ENCODE results near the gene HIBCH.
"Not testable (repeated sequence)": the region's sequence is repeated elsewhere in the genome, so short reads cannot be mapped to it uniquely, and the experiment has no call there.

HIBCH gene

DNA sequence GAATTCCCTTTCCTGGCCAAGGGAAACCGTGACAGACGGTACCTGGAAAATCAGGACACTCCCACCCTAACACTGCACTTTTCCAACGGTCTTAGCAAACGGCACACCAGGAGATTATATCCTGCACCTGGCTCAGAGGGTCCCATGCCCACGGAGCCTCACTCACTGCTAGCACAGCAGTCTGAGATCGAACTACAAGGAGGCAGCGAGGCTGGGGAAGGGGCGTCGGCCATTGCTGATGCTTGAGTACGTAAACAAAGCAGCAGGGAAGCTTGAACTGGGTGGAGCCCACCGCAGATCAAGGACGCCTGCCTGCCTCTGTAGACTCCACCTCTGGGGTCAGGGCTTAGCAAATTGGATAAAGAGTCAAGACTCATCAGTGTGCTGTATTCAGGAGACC lies 95.6 kb downstream of the HIBCH start:
- not testable (repeated sequence) for DNase-seq

DNA sequence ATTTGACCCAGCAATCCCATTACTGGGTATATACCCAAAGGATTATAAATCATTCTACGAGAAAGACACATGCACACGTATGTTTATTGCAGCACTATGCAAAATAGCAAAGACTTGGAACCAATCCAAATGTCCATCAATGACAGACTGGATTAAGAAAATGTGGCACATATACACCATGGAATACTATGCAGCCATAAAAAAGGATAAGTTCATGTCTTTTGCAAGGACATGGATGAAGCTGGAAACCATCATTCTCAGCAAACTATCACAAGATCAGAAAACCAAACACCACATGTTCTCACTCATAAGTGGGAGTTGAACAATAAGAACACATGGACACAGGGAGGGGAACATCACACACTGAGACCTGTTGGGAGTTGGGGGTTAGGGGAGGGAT lies 96.9 kb downstream of the HIBCH start:
- DNase-seq: not testable (repeated sequence)

DNA sequence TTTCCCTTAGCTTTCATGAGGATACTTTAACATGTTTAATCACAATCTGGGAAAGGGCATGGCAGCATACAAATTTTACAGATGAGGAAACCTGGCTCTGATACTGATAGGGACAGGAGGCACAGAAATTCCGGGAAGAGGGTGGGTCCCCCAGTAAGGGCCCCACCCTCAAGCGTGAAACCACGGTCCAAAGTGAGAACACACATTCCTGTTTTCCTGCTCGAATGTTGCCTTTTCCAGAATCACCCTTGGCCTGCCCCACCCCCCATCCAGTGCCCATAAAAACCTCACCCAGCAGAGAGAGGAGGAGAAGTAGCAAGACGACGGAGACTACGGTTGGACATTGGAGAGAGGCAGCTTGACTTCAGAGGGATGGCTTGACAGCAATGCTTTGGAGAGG lies 98.2 kb downstream of the HIBCH start:
- DNase-seq: no peak

DNA sequence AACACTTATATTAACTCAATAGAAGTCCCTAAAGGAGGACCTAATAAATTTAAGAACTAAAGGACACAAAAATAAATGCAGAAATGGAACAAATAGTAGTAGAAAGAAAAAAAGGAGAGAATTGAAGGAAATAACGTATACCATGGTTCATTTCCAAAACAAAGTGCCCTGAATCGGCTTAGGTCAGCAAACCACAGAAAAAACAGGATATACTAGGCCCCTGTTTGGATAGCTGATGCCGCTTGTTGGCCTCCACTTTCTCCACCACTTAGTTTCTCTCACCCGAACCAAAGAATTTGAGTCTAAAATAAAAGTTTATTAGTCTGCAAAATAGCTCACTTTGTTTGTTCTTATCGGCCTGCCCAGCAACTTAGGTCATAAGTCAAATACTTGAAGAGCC lies 100.4 kb downstream of the HIBCH start:
- DNase-seq: no peak

DNA sequence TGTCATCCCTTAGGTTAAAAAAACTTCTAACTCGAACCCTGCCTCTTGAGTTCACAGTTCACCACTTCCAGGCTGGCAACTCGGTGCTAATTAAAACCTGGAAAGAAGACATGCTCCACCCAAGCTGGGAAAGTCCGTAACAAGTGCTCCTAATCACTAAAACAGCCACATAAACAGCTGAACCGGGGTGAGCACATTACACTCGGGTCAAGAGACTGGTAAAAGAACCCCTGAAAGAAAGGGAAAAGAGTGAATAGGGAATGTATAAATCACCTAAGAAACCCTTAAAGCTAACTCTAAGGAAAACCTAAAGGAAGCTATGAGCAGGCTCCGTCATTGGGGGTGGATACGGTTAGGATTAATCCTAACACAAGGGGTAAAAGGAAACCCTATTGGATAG lies 102.0 kb downstream of the HIBCH start:
- no peak for DNase-seq

DNA sequence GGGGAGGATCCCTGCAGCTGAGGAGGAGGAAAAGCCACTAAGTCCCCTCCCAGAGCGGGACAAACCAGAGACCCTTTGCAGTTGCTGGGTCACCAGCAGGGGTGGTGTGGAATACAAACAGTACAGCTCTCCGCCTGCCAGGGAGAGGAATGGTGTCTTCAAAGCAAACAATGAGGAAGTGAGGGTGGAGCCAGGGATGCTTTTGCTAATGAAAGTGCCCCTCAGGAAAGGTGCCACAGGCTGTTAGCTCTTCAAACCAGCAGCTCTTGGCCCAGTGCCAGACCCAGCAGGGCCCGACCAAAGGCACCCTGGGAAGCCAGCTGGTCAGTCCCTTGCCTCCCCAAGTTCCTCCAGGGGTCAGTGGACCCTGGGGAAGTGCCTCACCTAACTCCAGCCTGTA lies 102.8 kb downstream of the HIBCH start:
- no peak for DNase-seq

DNA sequence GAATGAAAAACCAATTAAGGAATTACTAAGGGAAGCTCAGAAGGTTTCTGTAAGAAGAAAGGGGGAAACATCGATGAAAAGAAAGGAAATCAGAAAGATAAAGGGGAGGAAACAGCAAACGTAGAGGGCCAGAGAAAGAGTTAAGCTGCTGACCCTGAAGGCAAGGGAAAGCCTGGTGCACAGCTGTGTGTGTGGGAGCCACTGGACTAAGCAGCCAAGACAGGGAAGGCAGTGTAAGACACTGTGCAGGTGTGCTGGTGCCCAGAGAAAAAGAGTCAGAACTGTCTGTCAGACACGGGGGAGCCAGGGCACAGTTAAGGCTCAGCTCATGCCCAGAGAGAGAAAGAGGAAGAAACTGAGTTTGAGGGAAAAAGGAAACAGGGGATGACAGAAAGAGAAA lies 104.0 kb downstream of the HIBCH start:
- DNase-seq: no peak

DNA sequence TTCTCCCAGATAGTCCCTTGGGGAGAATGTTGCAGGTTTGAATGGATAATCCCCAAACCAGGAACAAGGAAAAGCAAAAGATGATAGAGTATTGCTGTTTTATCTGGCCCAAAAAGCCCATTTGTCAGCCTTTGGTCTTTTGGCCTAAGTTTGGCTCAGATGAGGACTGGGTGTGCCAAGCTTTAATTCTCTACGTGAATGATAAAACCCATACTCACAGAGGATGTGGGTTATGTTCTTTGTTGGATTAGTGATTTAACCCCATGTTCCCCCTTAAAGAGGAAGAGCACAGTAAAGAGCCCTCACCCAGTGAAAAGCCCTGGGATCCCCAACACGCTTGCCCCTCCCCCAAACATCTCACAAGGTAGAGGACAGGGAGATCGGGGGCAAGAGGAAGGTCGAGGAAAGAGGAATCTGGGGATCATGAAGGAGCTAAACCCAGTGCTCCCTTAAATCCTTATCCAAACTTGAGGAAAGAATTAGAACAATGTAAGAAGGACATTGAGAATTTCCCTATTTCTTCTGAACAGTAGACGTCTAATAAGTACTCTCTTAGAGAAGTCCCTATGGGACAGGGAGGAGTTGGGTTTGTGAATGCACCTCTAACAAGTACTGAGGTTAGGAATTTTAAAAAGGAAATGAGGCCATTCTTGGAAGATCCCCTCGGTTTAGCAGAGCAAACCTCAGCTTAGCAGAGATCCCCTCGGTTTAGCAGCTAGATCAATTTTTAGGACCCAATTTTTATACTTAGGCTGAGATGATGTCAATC lies 105.0 kb downstream of the HIBCH start:
- peak; percentile 32 for DNase-seq

DNA sequence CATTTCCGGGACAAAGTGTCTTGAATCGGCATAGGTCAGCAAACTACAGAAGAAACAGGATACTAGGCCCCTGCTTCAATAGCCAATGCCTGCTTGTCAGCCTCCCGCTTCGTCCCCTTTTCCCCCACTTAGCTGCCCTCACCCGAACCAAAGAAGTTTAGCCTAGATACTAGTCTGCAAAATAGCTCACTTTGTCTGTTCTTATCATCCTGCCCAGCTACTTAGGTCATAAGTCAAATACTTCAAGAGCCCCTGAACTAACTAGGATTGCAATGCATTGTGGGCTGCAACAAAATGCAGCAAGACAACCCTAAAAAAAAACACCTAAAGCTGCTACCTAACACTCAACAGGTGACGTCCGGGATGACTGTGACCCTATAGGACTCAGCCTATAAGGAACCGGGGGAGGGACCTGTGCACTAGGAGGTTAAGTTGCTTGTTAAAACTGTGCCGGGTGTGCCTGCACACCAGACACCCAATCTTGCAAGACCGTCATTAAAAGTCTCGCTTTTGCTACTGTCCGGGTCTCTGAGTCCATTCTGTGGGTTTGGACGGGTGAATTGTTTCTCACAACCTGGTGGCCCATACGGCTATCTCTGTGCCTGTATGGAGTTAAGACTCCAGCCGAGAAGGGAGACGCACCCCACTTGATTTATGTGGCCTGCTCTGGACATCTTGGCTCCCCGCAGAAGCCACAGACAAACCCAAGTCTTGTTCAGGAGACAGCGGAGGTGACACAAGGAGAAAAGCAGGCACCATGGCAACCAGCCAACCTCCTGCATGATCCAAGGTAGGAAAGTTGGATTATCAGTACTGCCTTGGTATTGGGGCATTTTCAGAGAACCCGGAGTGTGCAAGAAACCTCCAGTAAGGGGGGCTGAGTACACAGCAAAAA lies 105.9 kb downstream of the HIBCH start:
- no peak for DNase-seq

DNA sequence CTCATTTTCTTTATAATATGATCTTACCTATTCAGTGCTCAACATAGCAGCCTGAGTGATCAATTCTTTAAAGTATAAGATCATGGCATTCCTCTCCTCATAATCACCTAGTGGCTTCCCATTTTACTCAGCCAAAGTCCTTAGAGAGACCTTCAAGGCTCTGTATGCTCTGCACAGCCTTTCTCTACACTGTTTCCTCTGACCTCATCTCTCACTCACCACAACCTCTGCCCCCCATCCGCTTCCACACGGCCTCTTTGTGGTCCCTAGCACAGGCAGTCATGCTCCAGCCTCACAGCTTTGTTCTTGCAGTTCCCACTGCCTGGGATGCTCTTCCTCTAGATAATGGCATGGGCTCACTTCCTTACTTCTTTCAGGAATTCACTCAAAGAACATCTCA lies 109.2 kb downstream of the HIBCH start:
- no peak for DNase-seq

DNA sequence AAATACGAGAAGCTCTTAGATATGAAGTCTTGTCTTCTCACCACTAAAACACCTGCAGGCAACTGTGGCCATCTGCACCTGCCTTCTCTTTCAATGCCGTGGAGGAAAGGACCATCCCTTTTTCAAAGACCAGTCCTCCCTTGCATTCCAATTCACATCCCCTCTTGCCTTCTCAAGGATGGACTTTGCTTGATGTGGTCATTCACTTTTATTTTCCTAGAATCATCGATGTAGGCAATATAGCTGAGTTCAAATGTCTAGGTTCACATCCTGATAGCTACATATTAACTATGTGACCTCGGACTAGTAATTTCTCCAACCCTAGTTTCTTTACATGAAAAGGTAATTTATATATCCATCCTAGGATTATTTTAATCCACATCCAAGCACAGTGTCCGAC lies 110.1 kb downstream of the HIBCH start:
- no peak for DNase-seq

DNA sequence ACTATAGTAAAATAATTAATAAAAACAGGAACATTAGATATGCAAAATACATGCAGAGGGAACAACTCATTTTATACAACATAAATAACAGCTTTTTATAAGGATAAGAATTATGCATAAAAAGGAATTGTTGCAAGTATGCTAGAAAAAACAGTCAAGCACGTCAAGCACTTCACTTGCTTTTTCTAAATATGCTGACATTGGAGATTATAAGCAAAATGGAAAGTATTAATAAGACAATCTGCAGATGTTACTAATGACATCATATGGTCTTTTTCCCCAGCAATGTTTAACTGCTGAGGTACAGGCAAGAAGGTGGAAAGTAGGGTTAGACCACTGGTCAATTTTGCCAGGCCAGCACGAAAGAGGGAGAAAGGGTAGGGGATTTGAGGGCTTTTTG lies 111.7 kb downstream of the HIBCH start:
- no peak for DNase-seq

DNA sequence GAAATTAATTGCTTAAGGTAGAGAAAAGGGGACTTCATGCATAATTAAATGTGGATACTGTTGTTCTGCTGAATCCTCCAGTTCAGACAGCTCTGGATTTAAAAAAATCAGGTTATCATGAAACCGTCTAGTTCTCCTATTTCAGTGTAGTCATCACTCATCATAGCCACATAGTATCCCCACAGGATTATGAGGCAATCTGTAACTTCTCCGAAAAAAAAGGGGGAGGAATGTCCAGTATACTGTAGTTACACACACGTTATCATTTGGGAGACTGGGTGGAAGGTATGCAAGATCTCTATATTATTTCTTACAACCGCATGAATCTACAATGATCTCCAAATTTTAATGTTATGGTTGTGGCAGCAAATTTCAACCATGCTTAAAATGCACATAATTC lies 114.0 kb downstream of the HIBCH start:
- DNase-seq: no peak

DNA sequence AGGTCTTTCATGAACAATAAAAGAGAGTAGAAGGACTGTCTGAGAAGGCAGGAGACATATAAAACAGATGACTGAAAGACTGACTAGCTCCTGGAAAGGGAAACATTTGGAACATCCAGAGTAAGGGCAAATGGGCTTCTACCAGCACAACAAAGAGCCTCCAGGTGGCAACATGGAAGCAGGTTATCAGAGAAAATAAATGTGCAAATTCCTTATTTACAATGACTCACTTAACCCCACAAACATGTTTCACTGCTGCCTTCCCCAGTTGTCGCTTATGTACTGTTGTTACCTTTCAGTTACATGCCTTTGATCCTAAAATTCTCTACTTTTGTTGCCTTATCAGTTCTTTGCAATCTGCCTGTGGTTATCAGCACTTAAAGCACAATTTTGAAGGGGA lies 117.0 kb downstream of the HIBCH start:
- DNase-seq: no peak

DNA sequence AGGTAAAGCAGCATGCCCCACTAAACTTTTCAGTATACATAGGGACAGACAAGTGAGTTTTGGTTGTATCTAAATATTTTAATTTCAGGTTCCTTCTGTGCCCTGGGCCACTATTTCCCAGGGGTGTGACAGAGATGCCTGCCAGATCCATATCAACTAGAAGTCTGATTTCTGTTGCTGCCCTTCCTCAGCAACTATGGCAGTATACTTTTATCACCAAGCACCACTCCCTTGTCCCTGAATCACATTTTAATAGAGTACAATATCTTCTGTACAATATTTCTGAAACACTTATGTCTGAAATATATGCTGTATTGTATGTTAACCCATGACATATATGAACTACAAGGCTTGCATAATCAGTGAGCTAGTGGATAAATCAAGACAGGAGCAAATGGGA lies 117.6 kb downstream of the HIBCH start:
- DNase-seq: no peak

DNA sequence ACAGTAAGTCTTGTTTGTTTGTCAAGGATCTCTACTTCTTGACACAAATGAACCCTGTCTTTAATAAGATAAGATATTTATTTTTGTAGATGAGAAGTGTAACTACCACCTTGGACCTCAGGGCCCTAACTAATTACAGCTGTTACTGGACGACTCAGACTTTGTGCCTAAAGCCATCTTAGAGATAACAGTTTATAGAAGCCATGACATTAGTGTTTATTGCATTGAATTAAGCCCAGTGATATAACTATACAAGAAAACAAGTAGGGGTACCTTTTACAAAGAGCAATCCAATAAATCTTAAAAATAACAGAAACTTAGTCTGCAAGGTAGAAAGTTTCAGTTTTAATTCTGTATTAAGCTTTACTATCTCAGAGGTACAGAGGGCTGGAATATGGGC lies 119.0 kb downstream of the HIBCH start:
- no peak for DNase-seq

DNA sequence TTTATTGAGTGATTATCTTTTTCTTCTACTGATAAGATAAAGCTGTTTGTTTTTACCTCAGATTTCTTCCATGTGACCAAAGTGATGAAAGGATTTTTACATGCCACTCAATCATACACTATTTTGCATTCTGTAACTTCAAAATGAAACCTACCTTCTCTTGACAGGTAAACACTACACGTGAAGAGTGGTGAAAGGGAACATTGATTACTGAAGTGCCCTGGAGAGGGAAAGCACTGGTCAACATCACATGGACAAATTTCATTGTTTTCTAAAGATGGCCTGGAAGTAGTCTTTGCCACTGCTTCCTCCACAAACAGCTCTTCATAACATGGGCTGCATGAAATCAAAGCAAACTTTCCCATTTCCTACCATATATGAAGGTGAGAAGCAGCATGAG lies 120.1 kb downstream of the HIBCH start:
- DNase-seq: no peak

DNA sequence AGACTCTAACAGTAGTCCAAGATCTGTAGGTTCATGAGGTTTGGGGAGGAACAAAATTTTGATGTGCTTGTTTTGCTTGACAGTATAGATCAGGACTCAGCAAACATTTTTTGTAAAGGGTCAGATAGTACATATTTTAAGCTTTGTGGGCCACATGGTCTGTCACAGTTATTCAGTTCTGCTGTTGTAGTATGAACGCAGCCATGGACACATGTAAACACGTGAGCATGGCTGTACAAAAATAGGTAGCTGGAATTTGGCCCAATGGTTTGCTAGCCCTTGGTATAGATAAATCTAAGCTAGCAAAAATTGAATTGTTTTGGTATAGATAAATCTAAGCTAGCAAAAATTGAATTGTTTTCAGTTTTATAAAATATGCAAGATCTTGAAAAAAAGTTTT lies 120.5 kb downstream of the HIBCH start:
- DNase-seq: no peak

DNA sequence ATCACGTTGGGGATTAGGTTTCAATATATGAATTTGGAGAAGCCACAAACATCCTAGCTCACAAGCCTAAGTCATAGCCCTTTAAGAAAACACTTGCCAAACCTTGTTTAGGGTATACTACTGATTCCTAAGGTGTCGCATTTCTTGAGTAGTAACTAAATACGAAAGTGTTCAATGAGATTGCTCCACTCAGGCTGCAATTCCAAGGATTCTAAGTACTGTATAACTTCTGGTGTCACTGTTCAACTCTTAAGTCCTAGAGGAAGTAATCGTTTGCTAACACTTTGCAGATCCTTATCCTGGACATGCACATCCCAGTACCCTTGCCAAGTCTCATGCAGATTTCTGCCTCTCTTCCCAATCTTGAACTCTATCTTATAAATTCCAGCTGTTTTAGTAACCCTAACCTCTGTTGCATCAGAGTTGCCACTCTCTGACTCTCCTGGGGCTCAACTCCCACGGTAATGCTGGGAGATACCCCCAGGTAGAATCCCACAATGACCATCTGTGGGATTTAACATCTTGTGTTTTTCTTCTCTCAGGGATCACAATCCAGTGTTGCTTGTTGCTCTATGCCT lies 122.4 kb downstream of the HIBCH start:
- no peak for DNase-seq

DNA sequence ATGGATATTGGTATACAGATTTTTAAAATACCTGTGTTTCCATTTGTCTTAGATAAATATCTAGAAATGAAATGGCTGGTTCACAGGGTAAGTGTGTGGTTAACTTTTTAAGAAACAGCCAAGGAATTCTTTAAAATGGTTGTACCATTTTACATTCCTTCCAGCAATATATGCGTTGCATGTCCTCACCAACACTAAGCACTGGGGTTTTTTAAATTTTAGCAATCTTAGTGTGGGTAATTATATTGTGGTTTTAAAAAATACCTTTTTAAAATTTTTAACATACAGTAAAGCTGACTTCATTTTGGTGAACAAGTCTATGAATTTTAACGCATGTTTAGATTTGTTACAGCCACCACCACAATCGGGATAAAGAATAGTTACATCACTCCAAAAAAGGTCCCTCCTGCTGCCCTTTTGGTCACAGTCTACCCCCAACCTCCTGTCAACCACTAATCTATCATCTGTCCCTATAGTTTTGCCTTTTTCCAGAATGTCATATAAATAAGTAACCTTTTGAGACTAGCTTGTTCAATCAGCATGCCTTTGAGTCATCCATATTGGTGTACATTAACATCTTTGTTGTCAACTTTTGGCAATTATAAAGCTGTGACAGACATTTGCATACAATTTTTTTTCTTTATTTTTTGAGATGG lies 129.0 kb downstream of the HIBCH start:
- no peak for DNase-seq

DNA sequence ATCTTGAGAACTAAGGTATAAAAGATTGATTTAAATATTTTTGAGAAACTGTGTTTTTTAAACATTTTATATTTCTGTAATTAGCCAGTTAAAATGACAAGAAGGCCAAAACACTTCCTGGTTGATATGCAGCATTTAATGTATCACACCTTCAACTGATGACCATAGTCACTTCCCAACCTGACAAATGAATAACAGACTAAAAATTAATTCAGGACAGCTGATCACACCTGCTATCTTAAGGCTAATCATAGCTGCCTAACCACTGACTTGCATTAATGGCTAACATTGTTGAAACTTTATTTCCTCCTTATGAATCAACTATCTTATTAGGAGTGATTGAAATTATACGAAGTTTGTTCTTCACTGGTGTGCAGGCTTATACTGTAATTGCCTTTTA lies 131.3 kb downstream of the HIBCH start:
- DNase-seq: no peak

DNA sequence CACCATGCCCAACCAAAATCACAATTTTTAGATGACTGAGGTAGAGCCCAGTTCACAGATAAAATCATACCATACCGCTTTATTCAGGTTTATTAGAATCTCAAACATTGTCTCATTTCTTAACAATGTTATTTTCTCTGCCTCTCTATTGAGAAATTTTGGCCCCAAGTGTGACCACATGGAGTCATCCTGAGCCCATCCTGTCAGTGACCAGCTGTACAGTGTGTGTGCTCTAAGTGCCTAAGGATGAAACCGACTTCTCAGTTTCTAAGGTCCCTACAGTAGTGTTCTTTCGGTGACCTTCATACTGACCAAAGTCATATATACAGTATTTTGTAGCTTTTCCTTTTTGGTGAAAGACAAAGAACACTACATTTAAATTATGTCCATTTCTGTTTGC lies 133.4 kb downstream of the HIBCH start:
- no peak for DNase-seq

DNA sequence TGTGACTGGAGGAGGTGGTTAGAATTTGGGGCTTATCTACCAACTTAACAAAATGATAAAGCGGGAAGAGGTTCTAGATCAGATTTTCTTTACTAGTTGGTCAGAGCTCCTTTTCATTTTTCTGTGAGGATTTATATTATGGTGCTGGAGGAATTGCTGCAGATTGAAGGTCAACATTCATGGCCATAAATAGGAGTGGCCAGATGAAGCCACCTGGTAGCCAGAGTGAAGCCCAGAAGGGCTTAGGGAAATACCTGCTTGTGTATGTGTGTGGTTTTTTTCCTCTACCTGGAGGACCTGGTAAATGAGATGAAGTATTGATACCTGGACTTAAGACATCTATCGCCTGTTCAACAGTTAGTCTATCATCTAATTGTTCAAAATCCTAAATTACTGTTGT lies 134.2 kb downstream of the HIBCH start:
- no peak for DNase-seq

DNA sequence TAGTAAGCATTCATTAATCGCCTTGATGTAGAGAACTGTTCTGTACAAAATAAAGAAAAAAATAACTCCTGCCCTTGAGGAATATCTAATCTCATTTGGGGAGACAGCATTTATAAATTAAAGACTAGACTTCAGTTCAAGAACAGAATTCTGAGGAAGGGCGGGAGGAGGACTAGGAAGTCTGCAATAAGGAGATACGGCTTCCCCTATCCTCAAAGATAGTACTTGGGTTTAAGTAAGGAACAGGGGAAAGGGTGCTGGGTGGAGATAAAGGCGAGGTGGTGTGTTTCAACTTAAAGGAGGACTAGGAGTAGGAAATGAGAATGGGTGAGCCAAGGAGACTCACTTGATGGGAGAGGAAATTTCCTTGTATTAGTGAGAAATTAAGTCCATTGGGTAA lies 135.2 kb downstream of the HIBCH start:
- no peak for DNase-seq

Measured in right hindlimb (tissue), 1 donor.